ENCODE measurements around the gene AKIP1.
"Not testable (repeated sequence)": the region's sequence is repeated elsewhere in the genome, so short reads cannot be mapped to it uniquely, and the experiment has no call there.

The AKIP1 gene, protein sequence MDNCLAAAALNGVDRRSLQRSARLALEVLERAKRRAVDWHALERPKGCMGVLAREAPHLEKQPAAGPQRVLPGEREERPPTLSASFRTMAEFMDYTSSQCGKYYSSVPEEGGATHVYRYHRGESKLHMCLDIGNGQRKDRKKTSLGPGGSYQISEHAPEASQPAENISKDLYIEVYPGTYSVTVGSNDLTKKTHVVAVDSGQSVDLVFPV

DNA sequence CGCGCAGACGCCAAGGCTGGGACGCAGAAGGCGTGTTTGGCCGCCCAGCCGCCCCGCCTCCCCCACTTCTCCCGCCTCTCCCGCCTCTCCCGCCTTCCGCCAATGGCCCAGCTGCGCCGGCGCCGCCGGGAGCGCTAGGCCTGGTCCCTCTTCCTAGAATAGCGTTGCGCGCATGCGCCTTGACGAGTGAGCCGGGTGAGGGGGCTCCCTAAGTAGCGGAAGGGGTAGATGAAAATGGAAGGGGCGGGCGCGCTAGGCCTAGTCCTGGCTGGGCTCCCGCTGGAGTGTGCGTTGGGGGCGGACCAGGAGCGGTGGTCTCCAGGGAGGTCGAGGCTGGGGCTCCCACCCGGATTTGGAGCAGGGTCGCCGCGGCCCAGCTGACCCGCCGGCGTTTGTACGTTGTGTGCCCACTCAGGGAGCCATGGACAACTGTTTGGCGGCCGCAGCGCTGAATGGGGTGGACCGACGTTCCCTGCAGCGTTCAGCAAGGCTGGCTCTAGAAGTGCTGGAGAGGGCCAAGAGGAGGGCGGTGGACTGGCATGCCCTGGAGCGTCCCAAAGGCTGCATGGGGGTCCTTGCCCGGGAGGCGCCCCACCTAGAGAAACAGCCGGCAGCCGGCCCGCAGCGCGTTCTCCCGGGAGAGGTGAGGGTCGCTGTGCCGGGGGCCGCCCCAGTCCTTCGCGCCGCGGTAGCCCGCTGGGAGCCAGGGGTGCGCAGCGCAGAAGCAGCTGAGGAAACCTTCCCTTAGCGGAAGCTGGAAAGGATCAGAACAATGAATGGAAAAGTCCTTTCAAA lies at the start of gene AKIP1:
AKIP1 (plus strand) TSS at position 161 of the 795 bp plus-strand sequence; CDS start at position 422, 261 bp downstream.
- DNase-seq, result peak; percentile 68 to 94

DNA sequence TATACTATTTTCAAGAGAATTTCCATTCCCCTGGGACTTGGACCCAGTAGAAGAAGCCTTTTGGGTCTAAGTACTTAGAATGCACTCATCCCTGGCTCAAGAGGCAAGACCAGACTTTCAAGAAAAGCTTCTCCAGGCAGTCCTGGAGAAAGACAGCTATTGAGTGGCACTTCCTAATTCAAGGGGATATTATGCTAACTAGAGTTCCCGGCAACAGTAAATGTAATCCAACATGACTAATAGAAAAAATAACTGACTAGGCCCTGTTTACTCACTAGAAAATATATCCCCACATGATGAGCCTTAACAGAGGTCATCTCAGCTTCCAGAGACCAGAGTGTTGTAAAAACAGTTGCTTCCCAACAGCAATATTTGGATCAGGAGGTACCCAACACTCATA lies 47.2 kb upstream of the AKIP1 start:
- DNase-seq, result no peak

DNA sequence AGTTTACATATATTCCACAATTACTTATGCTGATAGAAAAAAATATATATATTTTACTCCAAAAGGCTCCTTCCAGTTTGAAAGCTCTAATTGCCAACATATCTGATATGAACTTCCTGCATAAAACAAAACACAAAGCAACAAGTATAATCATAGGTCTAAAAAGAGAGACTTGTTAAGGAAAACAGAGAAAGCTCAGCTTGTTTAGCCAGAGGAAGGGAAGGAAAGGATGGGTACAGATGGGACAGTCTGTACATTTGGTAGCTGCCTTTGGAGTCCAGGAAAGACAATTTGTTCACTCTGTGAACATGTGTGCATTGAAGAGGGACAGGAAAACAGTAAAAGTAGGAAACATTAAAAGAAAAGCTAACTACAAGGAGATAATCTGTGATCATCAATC lies 45.7 kb upstream of the AKIP1 start:
- DNase-seq, result no peak

DNA sequence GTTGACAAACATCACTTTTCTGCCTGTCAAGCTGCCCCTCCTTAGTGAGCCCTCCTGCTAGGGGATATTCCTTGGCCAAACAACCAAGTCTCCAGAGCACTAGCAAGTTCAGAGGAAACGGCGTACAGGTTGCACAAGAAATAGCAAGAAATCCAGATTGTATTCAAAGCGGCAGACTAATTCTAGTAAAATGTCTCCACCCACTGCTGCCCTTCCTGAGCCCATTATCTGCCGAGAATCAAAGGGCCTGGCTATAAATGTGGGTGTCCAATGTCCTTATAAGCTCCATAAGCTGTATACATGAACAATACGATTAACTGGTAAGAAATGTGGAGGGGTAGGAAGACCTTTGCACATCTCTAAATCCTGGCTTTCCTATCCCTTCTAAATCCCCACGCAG lies 44.0 kb upstream of the AKIP1 start:
- DNase-seq, result no peak

DNA sequence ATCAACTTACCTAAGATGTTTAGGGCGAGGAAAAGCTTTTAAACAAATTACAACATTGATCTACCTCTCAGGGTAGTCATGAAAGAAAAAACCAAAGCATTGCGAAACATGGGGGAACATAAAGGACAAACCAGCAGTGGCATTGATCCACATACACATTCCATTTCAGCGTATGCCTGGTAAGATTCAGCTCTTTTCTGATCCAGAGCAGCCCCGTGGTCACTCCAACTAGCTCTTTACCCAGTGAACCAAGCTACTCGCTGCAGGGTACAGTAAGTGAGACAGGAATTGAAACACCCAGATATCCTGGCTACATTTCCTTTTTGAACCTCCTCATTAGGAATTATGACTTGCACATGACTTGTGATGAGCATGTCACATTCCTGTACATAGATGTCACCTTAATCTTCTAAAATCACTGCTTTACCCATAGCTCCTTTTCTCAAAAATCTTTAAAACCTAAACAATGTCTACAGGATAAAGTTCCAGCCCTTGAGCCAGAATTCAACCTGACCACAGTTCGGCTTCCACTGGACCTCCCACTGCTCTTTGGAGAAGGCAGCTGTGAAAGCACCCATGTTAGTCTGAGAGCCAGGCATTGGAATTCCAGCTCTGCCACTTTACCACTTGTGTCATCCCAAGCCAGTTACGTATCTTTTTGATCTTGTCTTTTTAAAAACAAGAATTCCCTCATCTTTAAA lies 42.9 kb upstream of the AKIP1 start:
- DNase-seq, result no peak

DNA sequence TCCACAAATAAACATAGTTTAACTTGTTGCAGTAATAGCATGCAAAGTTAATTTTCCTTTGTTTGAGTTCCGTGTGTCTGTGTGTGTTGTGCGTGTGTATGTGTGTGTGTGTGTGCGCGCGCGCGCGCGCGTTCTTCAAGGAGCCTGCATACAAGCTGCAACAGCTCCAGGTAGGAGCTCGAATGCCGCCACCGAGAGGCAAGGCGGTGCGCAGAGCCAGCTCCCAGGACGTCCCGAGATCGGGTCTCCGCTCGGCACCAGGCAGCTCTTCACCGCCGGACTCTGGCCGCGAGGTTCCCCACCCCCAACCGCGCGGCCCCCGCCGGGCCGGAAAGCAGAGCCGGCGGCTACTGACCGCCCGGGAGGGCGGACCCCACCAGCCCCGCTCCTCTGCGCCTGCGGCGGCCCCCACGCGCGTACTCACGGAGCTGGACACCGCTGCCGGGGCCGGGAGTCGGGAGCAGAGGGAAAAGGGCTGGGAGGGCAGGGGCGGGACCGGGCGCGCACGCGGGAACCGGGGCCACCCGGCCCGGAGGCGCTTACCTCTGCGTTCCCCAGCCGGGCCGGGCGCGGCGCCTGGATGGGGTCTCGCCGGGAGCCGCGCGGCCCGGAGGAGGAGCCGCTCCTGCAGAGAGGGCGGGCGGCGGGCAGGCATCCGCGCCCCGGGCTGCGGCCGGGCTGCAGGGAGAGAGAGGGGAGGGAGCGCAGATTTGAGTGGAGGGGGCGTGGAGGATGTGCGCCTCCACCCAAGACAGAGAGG lies 40.4 kb upstream of the AKIP1 start:
- peak in 1 of 2 experiments; percentile 25 for DNase-seq

DNA sequence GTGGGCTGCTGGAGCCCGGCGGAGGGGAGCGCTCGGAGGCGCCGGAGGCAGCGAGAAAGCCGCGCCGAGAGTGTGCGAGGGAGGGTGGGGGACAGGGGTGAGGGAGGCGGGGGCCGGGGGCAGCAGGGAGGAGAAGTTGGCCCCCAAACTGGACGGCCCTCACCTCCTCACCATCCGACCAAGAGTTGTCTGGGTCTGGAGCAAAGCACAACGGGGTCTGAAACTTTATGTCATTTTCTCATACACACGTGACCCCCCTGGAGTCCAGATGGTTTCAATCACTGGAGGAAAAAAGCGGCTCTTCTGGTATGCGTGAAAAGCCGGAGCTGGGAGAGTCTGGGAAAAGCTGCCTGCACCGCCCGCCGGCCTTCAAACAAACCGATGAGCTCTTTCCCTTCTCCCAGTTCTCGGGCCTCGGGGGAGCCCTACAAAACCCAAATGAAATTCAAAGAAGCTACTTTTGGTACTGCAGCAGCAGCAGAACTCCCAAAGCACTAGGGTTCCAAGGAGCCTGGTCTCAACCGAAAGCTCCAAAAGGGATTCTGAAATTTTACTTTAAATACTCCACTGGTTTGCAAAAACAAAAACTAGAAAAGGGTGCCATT lies 39.7 kb upstream of the AKIP1 start:
- DNase-seq, result no peak

DNA sequence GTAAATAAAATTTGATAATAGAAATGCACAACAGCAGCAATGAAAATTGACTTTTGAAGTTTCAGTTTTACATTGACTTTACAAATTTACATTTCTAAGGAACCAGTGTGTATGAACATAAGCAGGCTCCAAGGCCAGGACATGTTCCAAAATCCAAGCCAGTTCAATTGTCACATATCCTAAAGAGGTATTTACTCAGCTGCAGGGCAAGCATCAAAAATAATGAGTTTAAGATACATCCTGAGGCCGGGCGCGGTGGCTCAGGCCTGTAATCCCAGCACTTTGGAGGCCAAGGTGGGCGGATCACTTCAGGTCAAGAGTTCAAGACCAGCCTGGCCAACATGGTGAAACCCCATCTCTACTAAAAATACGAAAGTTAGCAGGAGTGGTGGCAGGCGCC lies 39.0 kb upstream of the AKIP1 start:
- DNase-seq, result no peak

DNA sequence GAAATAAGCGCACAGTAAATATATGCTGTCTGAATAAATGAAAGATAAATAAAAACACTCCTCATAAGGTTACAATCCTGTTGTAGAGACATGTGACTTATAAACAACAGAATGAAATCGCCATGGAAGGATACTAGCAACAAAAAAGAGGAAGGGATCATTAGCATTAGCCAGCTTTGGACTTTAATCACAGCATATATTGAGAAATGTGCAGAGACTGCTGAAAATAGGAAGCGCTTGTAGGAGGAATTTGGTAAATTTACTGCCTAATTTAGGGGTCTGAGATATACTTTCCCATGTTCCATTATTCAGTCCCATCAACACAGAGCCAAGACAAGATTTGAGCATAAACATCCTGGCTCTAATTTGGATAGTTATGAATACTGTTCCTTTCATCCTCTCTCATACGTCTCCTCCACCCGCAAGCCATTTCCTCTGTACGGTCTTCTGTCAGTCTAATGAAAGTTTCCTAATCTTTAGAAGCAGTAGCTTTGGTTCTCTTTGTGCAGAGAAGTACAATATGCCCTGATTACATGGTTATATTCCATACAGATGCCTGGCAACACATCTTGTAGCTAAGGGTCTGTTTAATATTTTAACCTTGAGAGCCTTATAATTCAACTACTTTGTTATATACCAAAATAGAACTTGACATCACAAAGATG lies 37.1 kb upstream of the AKIP1 start:
- no peak for DNase-seq

DNA sequence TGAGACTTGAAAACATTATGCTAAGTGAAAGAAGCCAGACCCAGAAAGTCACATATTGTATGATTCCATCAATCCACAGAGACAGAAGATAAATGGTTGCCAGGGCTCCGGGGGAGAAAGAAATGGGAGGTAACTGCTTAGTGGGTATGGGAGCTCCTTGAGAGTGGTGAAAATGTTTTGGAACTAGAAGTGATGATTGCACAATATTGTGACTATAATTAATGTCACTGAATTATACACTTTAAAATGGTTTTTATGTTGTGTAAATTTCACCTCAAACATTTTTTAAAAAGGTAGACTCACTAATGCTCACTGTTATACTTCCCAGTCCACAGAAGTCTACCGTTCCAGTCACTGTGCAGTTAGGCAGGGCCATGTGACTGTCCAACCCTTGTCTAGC lies 32.2 kb upstream of the AKIP1 start:
- no peak for DNase-seq

DNA sequence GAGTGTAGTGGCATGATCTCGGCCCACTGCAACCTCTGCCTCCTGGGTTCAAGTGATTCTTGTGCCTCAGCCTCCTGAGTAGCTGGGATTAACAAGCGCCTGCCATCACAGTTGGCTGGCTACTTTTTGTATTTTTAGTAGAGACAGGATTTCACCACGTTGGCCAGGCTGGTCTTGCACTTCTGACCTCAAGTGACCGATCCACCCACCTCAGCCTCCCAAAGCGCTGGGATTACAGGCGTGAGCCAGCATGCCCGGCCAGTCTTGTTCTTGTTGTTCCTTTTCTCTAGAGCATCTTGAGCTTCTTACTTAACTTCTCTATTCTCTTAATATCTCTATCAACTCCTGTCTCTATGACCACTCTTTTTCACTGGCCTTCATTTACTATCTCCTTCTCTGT lies 29.4 kb upstream of the AKIP1 start:
- not testable (repeated sequence) for DNase-seq

DNA sequence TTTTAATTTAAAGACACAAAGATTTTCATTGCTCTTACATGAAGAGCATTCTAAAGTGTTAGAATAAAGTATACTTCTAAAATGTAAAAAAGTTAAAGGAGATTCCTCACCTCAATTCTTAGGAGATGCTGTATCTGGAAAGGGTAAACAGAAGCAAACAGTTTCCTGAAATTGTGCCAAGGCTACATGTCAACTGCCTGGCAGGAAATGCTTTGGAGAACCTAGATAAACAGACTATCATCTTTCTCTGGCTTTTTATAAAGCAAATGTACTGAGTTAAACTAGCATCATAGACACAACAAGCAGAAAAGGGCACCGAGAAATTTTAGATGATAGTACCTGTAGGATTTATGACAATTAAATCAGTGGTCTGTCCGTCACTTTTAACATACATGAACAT lies 24.7 kb upstream of the AKIP1 start:
- DNase-seq, result no peak

DNA sequence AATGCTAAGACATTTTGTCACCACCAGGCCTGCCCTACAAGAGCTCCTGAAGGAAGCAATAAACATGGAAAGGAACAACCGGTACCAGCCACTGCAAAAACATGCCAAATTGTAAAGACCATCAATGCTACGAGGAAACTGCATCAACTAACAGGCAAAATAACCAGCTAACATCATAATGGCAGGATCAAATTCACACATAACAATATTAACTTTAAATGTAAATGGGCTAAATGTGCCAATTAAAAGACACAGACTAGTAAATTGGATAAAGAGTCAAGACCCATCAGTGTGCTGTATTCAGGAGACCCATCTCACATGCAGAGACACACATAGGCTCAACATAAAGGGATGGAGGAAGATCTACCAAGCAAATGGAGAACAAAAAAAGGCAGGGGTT lies 19.8 kb upstream of the AKIP1 start:
- not testable (repeated sequence) for DNase-seq

DNA sequence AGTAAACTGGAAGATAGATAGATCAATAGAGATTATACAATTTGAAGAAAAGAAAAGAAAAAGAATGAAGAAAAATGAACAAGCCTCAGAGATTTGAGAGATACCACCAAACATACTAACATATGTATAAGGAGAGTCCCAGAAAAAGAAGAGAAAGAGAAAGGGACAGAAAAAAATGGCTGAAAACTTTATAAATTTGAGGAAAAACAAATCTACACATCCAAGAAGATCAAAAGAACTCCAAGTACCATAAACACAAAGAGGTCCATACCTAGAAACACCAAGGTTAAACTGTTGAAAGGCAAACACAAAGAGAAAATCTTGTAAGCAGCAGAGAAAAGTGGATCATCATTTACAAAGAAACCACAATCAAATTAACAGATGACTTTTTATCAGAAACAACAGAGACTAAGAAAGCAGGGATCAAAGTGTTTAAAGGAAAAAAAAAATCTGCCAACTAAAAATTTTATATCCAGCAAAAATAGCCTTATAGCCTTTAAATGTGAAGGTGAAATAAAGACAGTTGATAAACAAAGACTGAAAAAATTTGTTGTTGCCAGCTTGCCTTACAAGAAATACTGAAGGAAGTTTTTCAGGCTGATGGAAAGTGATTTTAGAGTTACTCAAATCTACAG lies 11.8 kb upstream of the AKIP1 start:
- DNase-seq, result no peak

DNA sequence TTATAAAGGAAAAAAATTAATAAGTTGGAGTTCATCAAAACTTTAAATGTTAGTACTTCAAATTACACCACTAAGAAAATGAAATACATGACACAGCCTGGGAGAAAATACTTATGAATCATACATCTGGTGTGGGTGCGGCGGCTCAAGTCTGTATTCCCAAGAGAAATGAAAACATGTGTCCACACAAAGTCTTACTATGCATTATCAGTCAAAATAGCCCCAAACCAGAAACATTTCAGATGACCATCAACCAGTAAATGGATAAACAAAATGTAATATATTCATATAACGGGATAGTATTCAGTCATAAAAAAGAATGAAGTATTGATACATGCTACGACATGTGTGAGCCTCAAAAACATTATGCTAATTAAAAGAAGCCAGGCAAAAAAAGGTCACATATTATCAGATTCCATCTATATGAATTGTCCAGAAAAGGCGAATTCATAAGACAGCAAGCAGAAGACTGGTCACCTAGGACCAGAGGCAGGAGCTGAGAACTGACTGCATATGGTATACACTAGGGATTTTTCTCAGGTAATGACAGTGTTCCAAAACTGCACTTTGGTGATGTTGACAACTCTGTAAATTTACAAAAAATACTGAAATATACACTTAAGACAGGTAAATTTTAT lies 5.3 kb upstream of the AKIP1 start:
- no peak for DNase-seq

DNA sequence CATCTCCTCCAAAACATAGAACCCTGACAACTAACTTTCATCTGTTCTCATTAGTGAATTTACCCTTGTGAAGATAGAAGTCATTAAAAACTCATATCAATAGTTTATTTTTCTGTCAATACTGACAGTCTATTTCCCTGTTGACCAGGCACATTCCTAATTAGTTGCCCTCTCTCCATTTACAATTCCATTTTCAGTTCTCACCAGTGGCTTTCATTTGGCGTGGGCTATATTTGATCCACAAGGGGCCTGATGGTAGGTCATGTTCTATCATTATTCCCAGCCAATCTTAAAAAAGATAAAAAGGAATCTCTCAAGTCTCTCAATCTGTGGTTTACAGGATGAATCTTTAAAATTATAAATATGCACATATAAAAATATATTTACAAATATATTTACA lies 3.9 kb upstream of the AKIP1 start:
- DNase-seq, result no peak

DNA sequence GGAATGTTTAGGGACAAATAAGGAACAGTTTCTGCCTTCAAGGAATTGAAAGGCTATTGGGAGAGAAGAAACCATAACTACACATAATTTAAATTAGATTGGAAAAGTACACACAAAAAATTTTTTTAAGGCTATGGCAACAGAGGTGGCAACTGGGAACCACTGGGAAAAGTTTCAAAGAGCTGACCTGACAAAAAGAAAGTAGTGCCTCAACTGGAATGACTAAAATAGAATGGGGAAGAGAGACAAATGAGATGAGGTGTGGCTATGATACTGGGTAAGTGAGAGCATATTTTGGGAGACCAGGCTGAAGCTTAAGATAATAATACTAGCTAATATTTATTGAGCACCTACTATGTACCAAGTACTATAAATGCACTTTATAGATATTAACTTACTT lies 2.9 kb upstream of the AKIP1 start:
- no peak for DNase-seq

DNA sequence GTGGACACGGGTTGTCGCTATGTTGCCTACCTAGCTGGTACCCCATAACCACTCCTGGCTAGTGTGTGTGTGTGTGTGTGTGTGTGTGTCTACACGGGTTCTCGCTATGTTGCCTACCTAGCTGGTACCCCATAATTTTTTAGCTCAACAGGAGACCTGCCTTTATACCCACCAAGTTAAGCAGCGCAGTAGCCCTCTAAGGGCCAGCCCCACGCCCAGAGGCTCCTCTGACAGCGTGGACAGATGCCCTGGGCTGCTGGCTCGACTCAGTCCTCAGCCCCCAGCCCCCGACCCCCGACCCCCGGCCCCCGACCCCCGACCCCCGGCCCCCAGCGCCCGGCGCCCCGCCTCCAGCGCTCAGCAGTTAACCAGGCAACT lies 351 bp upstream of the AKIP1 start:
- DNase-seq, result no peak

DNA sequence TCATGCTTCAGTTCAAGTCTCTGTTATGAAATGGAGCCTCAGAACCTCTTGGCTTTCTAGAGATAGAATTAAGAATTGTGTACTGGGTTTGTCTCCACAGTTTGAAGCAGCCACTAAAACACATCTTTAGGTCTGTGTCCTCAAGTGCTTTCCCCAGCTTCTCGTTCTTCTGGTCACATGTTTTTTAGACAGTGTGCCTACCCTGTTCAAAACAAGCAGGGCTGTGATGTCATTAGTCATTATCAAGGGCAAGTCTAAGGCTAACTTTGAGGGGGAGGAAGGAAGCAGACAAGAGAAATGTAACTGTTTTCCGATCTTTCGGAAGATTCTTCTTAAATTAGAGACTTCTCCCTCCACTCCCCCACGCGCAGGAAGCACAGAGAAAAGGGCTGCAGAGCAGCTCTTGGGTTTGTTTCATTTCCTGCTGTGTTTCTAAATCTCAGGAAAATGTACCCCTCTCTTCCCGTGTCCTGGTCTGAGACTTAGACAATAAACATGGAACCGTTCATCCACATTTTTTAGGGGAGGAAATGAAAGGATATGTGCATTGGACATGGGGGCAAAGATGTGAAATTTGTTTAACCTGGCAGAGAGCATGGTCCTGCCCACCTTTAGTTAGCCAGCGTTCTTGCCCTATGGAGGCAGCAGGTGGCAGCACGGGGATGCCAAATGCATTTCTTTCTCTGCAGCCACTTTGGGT lies 3.1 kb downstream of the AKIP1 start:
- peak in 1 of 2 experiments; percentile 25 for DNase-seq

DNA sequence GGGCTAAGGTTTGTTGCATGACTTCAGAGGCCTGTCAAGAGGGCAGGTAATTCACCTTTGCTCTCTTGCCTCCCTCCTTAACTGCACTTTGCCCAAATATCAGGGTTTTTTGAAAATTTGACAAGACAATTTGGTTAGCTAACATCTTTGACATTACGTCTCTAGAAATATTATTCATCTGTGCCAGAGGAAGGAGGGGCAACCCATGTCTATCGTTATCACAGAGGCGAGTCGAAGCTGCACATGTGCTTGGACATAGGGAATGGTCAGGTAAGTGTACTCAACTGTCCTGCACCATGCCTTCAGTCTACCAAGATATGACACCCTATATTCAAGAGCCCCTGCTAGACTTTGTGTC lies 3.7 kb downstream of the AKIP1 start:
- no peak for DNase-seq

All from SW 1271 (cell line).